HG02840 (cell line): ENCODE measurements around the gene SLC35G1.

Source experiments
- ATAC-seq: cut with Tn5 transposase; IDR thresholded peaks from one replicate; pipeline ENCODE4 v1.9.1; 2021; ENCODE audit warnings: mild to moderate bottlenecking, moderate library complexity, moderate number of reproducible peaks; ENCODE audit not compliant: unreplicated experiment, low FRiP score

Gene SLC35G1

DNA sequence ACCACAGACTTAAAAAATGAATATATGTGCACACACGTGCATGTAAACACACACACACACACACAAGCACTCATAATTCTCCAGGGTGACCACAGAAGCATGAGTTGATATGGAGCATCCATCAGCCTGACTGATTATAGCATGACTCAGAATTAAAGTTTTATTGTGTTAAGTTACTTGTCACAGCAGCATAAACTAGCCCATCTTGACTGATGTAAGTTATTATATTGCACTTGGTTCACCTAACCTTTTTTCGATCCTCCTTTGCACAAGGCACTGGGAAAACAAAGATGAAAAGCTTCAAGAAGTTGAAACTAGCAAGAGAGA is 18.8 kb upstream of the SLC35G1 start:
- ATAC-seq, result no peak

DNA sequence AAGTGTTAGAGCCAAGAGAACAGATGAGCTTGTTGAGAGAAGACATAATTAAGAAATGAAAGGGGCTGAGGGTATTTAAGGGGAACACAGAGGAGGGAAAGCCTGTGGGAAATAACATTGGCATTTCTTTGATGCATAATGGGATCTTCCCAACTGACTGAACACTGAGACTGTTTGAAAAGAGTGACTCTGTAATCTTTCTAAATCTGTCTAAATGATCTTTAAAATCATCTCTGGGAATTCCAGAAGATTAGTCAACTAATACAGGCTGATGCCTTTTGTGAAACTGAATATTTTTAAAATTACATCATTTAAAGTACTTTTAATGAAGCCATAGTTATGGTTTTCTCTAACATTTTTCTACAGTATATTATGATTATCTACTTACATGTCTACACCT is 17.4 kb upstream of the SLC35G1 start:
- no peak for ATAC-seq

DNA sequence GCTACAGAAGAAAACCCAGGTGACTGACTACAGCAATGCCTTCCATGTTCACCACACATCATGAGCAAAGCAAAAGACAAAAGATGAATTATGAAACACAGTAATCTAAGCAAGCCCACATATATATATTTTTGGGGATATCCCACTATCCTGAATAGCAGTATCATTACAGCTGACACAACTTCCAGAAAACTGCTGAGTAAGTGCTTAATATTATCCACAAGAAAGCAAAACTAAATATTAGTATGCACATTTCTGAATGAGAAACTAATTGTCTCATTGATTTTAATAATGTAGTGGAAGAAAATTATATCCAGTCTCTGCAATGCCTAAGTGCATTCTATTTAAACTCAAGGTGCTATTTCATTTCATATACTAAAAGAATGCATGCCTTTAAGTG is 14.5 kb upstream of the SLC35G1 start:
- ATAC-seq, result no peak

DNA sequence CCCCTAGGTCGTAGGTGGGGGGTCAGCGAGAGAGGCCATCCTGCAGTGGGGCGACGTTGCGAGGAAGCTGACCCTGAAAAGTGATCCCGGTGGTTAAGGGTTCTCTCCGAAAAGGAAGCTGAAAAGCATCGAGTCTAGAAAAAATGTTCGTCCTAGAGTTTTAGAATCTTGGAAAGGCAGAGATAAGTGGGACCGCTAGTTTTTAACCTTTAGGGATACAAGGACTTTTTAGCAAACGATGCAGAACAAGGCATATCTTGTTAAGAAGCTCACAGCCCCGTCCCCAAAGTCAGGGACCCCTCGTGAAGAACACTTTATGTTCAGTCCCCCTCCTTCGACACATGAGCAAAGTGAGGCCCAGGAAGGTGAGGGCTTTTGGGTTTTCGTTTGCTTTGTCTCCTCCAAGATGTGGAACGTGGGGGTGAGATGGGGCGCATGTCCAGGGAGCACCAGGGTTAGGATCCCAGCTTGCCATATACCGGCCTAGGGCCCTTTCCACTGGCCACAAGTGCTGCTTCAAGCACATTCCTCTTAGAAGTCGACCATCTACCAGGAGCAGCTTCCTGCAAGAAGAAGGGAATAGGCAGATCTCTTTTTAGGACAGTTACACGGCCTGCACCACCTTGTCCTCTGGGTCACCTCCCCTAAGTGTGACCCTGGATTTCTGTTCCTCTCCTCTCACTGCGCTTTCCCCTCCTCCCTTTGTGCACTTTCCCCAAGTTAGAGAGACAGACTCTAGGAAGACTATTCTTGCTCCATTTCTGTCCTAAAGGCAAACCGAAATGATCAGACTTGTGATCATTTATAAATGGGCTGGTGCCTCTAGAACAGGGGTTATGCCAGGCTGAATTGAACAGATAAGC is 969 bp downstream of the SLC35G1 start:
- ATAC-seq, result no peak

DNA sequence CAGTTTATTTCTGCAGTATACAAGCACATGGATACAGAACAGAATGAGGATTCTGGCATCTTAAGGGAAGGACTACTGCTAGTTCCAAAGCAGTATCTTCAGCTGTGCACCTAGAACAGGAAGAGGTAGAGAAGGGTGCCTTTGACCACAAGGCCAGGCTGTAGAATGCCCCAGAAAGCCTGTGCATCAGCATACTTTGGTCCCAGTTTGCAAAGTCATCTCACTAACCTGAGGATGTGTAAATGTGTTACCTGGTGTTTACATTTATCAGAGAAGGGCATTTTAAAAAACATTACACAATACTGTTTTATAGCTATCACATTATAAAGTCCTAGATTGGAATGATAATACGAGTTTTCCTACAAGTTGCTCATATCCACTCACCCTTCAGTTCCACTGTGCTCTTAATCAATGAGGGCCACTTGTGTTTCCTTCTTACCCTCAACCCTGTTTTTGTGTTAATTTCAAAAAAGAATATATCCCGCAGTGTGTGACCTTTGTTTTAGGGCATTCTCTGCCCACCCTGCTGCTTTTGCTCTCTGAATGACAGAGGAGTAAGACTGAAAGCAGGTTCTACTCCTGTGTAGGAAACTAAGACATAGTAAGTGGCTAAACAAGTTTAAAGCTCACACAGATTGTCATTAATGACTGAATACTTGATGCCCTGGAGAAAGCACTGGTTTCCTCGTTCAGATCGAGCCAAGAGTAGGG is 3.4 kb downstream of the SLC35G1 start:
- no peak for ATAC-seq

DNA sequence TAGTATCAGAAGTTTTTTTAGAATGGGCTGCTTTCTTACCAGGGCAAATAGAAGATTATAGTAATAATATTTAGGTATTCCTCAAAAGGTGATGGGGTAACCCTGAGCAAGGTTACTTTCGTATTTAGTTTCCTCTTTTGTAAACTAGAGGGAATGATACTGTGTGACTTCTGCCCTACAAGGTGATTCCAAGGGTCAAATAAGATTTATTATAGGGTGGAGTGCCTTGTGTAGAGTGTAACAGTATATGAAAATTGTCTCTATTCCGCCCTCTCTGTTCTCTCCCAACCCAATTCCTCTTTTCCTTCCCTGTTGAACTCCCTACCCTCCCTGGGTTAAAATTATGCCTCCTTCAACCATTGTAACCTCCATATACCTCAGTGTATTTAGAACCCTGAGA is 5.3 kb downstream of the SLC35G1 start:
- ATAC-seq, result no peak

DNA sequence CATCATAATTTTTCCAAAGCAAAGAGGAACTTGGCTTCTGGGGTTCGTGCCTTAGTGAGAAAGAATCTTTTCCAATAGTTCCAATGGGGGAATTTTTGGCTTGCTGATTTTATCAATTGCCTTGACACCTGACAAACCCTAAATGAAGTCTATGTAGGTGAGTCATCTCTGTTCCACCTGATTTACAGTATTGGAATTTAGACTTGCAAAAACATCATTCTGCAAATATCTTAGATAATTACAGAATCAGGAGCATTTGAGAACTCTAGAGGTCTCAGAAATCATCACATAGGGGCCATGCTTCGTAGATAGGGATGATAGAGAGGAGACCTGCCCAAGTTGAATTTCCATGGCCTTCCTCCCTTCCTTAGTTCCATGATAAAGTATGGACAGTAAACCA is 9.3 kb downstream of the SLC35G1 start:
- ATAC-seq, result no peak

DNA sequence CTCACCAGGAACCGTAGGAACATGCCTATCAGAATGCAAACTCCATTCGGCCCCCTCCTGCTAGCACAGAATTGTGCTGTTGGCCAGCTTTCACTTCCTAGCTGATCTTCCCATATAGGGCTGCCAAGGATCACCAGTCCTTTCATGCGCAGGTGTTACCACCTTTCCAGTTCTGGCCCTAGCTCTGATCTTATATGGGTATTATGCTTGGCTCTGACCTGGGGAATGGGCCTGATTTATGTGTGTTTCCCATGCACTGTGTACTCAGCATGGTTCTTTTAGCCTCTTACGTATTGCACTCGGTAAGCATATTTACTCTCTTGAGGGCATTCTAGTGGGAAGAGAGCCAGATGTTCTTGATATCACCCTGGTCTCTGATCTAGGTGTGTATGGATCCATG is 11.1 kb downstream of the SLC35G1 start:
- ATAC-seq, result no peak

DNA sequence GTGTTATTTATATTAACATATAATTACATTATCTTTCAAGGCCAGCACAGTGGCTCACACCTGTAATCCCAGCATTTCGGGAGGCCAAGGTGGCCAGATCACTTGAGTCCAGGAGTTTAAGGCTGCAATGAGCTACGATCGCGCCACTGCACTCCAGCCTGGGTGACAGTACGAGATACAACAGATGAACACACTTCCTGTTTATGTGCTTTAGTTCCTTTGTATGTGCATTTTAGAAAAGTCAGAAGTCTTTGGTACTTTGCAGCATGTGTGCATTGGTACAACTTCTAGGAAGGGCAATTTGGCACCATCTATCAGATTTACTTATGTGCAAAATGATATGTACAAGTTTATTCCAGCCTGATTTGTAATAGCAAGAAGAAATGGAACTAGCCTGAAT is 13.3 kb downstream of the SLC35G1 start:
- no peak for ATAC-seq

DNA sequence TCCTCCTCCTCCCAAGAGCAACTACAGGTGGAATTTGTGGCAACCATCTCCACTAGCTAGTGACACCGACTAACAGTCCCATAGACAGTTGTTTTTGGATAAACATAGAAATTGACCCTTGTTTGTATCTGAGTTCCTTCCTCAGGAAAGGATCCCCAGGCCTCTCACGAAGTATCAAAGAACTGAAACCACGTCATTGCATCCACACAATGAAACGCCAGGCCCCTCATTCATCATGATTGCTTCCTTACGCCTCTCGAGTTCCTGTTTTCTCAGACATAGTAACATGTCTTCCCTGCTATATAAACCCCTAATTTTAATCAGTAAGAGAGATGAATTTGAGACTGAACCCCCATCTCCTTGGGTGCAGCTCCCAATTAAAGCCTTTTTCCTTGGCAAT is 18.1 kb downstream of the SLC35G1 start:
- ATAC-seq, result no peak

DNA sequence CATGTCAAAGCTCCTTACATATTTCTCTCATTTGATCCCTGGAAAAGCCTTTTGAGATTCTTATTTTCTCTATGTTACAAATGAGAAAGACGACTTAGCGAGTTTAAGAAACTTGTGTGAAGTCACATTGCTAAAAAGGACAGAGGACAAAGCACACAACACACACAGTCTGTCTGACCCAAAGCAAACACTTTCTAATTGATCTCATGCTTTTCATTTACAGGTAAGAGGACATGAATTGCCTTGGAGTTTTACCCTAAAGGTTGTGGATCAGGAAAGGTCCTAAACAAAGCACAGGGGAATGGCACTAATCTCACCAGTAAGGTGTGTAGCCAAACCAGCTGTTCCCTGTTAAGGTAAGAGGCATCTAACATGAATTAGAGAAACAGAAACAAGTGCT is 18.7 kb downstream of the SLC35G1 start:
- no peak for ATAC-seq

DNA sequence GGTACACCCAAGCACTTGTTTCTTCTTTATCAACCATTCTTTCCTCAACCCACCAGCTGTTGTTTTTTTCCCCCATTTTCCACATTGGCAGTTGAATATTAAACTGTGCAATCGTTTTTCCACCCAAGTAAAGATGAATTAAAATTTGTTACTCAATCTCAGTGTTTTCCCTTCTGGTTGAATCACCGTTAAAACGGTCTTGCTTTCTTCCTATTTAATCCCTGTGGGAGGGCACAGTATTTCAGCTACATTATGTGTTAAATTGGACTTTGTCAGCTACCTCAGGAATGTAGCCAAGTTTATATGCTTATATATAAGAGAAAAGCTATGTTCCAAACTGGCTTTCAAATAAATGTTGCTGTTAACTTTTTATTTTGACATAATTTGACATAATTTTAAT is 19.9 kb downstream of the SLC35G1 start:
- no peak for ATAC-seq

DNA sequence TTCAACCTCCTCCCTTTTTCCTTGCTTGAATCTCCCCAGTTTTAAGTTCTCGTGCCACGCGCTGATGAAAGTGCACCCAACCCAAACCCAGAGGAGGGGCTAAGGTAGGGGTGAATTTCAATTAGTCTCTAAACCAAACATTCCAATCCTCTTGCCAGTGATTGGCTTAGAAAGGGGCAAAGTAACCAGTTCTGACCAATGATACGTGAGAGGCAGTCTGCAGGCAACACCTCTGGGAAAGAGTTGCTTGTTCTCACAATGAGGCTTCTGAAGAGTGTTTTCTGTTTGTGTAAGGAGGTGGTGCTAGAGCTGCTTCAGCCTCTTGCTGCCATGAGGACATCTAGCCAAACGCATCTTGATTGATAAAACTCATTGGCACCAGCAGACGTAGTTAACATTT is 21.8 kb downstream of the SLC35G1 start:
- no peak for ATAC-seq

DNA sequence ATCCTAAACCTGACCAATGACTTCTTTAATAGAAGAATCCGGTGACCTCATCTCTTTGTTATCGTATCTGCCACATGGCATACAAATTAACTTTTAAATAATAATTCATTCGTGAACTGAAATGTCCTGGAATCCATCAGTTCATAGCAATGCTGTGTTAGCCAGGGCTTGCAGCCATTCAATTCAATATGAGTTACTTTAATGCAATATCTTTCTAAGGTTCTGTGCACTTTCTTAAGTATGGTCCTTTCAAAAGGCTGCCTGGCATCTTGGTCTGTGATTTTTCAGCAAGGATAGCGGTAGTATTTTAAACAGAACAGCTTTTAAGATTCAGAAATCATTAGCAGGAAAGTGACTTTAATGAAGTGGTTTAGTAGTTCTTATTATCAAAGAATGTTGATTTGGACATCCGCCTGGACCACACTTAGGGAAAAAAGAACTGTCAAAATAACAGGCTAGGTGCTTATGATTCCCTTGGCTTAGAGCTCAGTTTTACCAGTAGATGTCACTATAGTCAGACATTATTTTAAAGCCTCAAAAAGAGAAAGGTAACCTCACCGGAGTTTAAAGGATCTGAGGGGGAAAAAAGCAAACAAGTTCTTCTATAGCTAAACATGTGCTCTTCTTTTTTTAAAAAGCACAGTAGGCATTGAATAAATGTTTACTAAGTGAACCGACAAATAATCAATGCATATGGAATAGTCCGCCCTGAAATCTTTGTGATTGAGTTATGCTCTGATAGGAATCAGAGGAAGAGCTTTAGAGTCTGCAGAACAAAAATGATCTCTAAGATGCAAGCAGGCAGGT is 22.7 kb downstream of the SLC35G1 start:
- ATAC-seq, result no peak

DNA sequence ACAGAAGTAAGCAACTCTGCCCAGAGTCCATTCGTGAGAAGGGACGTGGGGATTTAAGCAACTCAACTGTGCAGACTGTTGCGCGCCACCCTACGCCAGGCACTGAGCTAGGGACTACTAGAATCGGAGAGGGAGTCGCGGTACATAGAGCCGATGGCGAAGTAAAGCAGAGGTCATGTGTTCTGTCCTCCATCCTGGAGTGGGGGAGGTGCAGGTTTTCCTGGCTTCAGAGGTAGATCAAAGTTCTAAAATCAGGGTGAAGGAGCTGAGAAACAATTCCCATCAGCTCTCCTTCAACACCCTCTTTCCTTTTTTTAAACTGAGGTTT is 23.2 kb downstream of the SLC35G1 start:
- no peak for ATAC-seq

DNA sequence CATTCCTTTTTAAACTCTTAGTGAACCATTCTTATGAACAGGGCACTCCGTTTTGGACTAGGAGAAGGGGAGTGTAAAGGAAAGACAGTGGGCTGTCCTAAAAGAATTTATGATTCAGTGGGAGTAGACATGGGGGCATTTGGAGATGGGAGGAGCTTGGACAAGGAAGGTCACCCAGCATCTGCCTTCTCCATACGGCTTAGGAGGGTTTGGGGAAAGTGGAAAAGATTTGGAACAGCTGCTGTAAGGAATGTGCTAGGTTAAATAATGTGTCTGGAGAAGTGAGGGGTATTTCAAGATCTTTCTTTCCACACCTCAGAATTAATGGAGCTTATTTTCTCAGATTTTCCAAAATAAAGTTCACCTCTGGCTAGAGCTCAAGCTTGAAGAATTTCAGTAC is 24.0 kb downstream of the SLC35G1 start:
- ATAC-seq, result no peak

DNA sequence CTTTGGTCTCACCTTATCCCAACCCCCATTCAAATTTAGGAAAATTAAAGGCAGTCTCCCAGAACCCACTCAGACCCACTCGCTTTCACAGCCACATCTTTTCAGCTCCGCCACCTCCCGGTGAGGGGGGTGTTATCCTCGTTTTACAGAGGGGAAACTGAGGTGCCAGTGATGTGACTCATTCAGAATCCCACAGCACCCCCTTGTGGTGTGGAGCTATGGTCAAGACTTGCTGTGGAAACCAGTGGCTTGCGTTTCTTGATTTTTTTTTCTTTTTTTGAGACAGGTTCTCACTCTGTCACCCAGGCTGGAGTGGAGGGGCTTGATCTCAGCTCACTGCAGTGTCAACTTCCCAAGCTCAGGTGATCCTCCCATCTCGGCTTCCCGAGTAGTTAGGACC is 27.6 kb downstream of the SLC35G1 start:
- ATAC-seq, result no peak

DNA sequence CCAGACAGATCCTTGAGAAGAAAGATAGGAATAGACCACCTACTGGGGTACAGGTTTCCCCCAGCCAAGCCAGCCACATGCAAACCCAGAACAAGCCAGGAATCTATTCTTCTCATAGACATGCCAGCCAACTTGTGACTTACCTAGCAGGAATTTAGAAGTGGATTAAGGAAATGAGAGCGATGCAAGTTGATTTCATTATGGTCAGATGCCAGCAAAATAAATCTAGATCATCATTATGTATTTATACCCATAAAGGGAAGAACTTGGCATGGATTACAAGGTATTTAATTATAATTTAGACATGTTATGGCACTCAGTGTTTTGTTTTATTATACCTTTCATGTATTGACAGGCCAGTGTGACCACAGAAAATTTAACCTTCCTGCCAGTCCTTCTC is 32.8 kb downstream of the SLC35G1 start:
- no peak for ATAC-seq

DNA sequence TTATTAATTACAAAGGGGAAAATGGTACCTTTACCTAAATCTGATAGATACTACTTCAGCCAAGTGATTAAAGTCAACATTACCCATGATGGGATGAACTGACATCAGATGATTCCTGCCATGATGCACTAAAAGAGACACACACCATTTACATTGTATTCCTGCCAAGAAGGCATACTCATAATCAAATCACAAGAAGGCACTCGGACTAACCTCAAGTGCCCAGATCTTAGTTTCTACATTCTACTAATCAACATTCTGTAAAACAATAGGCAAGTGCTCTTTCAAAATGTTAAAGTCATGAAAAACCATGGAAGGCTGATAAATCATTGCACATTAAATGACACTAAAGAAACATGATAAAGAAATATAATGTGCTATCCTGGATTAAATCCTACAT is 44.4 kb downstream of the SLC35G1 start:
- no peak for ATAC-seq

DNA sequence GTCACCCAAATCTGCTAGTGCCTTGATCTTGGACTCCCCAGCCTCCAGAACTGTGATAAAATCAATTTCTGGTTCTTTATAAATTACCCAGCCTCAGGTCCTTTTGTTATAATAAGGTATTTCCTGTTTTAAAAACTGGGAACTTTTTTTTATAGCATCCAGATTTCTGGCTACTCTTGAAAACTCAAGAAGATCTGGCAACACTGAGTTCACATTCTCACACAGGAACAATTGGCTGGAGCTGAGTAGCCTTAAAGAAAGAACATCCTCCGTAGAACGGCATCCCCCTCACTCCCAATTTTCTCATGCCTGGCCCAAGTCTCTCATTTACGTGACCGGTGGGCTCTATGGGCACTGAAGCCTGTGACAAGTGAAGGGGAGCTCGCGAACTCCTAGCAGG is 47.1 kb downstream of the SLC35G1 start:
- ATAC-seq, result no peak

DNA sequence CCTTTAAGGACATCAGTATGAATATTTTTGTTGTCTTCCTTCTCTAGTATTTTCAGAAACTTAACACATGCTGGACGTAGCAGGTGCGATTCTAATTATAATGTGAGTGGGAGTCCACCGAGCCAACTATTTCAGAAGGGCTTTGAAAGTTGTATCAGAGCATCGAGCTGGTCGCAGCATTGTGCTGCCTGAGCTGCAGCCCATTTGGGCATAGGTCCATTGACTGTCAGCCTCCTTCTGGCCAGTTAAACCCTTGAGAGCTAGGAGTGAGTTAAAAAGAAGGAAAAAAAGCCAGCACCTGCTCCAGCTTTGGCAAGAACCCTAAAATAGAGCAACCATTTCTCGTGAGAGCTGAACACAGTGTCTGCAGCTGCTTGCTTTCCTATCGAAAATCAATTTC is 47.8 kb downstream of the SLC35G1 start:
- ATAC-seq, result no peak

DNA sequence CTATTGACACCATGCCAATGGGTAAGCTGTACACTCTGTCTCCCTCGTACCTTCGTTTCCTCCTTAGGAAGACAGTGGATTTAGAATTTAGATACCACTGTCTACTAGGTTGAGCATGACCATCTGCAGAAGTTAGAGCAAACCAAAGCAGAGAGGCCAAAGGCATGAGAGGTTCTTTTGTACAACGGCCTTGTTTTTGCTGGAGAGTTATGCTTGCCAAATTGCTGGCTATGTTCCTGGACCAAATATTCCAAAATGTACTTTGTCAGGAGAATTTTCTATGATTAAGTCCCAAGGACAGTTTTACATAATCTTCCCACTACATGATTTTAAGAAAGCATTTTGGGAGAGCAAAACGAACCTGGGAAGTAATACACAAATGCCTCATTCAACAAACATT is 52.0 kb downstream of the SLC35G1 start:
- no peak for ATAC-seq
